KG1 (cell line): ENCODE measurements around the gene RASGEF1C.

ENCODE experiments used
- DNase-seq: peaks from one replicate; lab custom pipeline; 2025; lab: John Stamatoyannopoulos, UW

Gene RASGEF1C

GRCh38 chr5:180119031-180119902 lies 89.7 kb downstream of the RASGEF1C start:
- no peak for DNase-seq

GRCh38 chr5:180118391-180118791 lies 90.6 kb downstream of the RASGEF1C start:
- DNase-seq: no peak

GRCh38 chr5:180117000-180117725 lies 91.8 kb downstream of the RASGEF1C start:
- DNase-seq: no peak

- no peak for DNase-seq
Measured at GRCh38 chr5:180116077-180116999, 92.7 kb downstream of the RASGEF1C start.

GRCh38 chr5:180115326-180116076 lies 93.5 kb downstream of the RASGEF1C start:
- no peak for DNase-seq

GRCh38 chr5:180114304-180115003 lies 94.6 kb downstream of the RASGEF1C start:
- no peak for DNase-seq

- no peak for DNase-seq
Measured at GRCh38 chr5:180113660-180114303, 95.2 kb downstream of the RASGEF1C start.

GRCh38 chr5:180112181-180112861 lies 96.7 kb downstream of the RASGEF1C start:
- DNase-seq: no peak

- no peak for DNase-seq
Measured at GRCh38 chr5:180111273-180112002, 97.6 kb downstream of the RASGEF1C start.

- DNase-seq: no peak
Measured at GRCh38 chr5:180109920-180110319, 99.1 kb downstream of the RASGEF1C start.

- DNase-seq: no peak
Measured at GRCh38 chr5:180107005-180107404, 102.0 kb downstream of the RASGEF1C start.

GRCh38 chr5:180105827-180106312 lies 103.1 kb downstream of the RASGEF1C start:
- DNase-seq: no peak

- no peak for DNase-seq
Measured at GRCh38 chr5:180104168-180104530, 104.9 kb downstream of the RASGEF1C start.

- DNase-seq: no peak
Measured at GRCh38 chr5:180103487-180104167, 105.4 kb downstream of the RASGEF1C start.

GRCh38 chr5:180102636-180103035 lies 106.4 kb downstream of the RASGEF1C start:
- no peak for DNase-seq

GRCh38 chr5:180101451-180102105 lies 107.4 kb downstream of the RASGEF1C start:
- no peak for DNase-seq

GRCh38 chr5:180100621-180101450 lies 108.2 kb downstream of the RASGEF1C start:
- no peak for DNase-seq
